ENCODE results near the gene KCNE2. TPM values are rescaled to one million over a fixed set of nuclear protein-coding genes. Genes with fewer than 3 reads are reported as not detected.

Gene KCNE2
- total and polyA plus RNA-seq, 2 experiments from 2014 or later: 0.28 to 0.55 TPM

GRCh38 chr21:34362136-34362444, 1.7 kb upstream of the KCNE2 start:
- Mint-ChIP-seq H3K4me1 (0 out of 3 replicates have a peak, but pooled peaks cover 3% of the 10 kb centered on the region), H3K9me3 (peaks cover 4% of the 10 kb centered on the region; the same call in 2 of the 3 replicates), H3K27me3 (ENCODE audit: insufficient read depth, low read depth, poor library complexity) (no peaks in the 10 kb centered on the region), H3K36me3 (ENCODE audit: low read depth) (no peaks in the 10 kb centered on the region), H3K27ac (no peak overlapping the region), H3K4me3 (no peak overlapping the region)
- H3K36me3 ChIP-seq (ENCODE audit: insufficient read depth): no peaks in the 10 kb centered on the region
- no peak overlapping the region for H3K27ac ChIP-seq (ENCODE audit: low read depth)
- no peaks in the 10 kb centered on the region for H4K20me1 ChIP-seq (replicated peaks; ENCODE audit: insufficient read depth)
- H3K27me3 ChIP-seq (ENCODE audit: insufficient read depth): no peaks in the 10 kb centered on the region
- H3K4me3 ChIP-seq: no peak overlapping the region
- H3K9me2 ChIP-seq (ENCODE audit: insufficient read depth): no peaks in the 10 kb centered on the region
- H3K4me1 ChIP-seq (ENCODE audit: insufficient read depth): no peaks in the 10 kb centered on the region
- no peak for TF ChIP-seq CREB1 (CRISPR knock-in tag; IDR thresholded peaks at IDR 0.05; ENCODE audit: low read depth)
- no peak for TF ChIP-seq NANOG (IDR thresholded peaks at IDR 0.05; ENCODE audit: borderline replicate concordance)
- no peak for TF ChIP-seq ZNF462 (CRISPR knock-in tag; IDR thresholded peaks at IDR 0.05)
- TF ChIP-seq JUNB (IDR thresholded peaks at IDR 0.05; ENCODE audit: unreplicated experiment): no peak
- TF ChIP-seq STAT1 (IDR thresholded peaks at IDR 0.05; ENCODE audit: unreplicated experiment): no peak
- no peak overlapping the region for H3K4me2 ChIP-seq
- no peaks in the 10 kb centered on the region for H3F3A ChIP-seq (replicated peaks; ENCODE audit: low read depth)
- H3K79me2 ChIP-seq (replicated peaks; ENCODE audit: insufficient read depth): no peaks in the 10 kb centered on the region
- DNase-seq (ENCODE audit: low spot score) (no peak), ATAC-seq (no peak)
- peak overlapping the region; percentile 2; the same call in 1 of the 2 replicates for H2AFZ ChIP-seq

GRCh38 chr21:34362670-34363069, 1.1 kb upstream of the KCNE2 start:
- Histone ChIP-seq H3K79me2 (replicated peaks; ENCODE audit: insufficient read depth) (no peaks in the 10 kb centered on the region), H3K4me2 (no peak overlapping the region), H3K4me1 (ENCODE audit: insufficient read depth) (no peaks in the 10 kb centered on the region), H4K20me1 (replicated peaks; ENCODE audit: insufficient read depth) (no peaks in the 10 kb centered on the region), H2AFZ (no peak overlapping the region; the same call in 1 of the 2 replicates), H3F3A (replicated peaks; ENCODE audit: low read depth) (no peaks in the 10 kb centered on the region), H3K4me3 (no peak overlapping the region), H3K9me2 (ENCODE audit: insufficient read depth) (no peaks in the 10 kb centered on the region), H3K27me3 (ENCODE audit: insufficient read depth) (no peaks in the 10 kb centered on the region), H3K36me3 (ENCODE audit: insufficient read depth) (no peaks in the 10 kb centered on the region), H3K27ac (ENCODE audit: low read depth) (no peak overlapping the region)
- Mint-ChIP-seq H3K9me3 (peaks cover 4% of the 10 kb centered on the region; the same call in 2 of the 3 replicates), H3K4me1 (peaks cover 8% of the 10 kb centered on the region; the same call in 1 of the 3 replicates), H3K4me3 (no peak overlapping the region), H3K27ac (no peak overlapping the region), H3K27me3 (ENCODE audit: insufficient read depth, low read depth, poor library complexity) (no peaks in the 10 kb centered on the region), H3K36me3 (ENCODE audit: low read depth) (no peaks in the 10 kb centered on the region)
- no peak for TF ChIP-seq ETS1 (IDR thresholded peaks at IDR 0.05)
- no peak for TF ChIP-seq REST (IDR thresholded peaks at IDR 0.05; ENCODE audit: unreplicated experiment)
- no peak for DNase-seq (ENCODE audit: low spot score)
- ATAC-seq: no peak

All from GM23338 (cell line).